GOT3 (cell line): Measurements from ENCODE around the gene ZNF566.

Experiments used
- DNase-seq: peaks from one replicate; lab custom pipeline; 2025; ENCODE audit warnings: mixed read lengths; lab: John Stamatoyannopoulos, UW

Gene ZNF566

DNA sequence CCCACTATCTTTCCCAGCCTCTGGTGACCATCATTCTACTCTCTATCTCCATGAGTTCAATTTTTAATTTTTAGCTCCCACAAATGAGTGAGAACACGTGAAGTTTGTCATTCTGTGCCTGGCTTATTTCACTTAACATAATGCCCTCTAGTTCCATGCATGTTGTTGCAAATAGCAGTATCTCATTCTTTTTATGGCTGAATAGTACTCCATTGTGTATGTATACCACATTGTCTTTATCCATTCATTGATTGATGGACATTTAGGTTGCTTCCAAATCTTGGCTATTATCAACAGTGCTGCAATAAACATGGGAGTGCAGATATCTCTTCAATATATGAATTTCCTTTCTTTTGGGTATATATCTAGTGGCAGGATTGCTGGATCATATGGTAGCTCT, 48.0 kb downstream of the ZNF566 start:
- DNase-seq: no peak

DNA sequence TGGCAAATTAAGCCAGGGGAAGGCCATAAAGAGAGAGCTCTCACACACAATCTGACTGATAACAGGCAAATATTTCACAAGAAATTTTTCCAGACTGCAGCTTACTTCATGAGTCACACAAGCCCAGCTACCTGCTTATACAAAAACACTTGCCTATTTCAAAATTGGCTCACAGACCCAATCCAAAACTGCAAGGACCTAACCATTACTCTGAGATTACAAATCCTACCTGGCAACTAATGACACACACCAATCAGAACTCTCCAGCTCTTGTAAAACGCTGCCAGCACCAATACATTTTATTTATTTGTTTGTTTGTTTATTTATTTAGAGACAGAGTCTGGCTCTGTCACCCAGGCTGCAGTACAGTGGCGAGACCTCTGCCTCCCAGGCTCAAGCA, 52.8 kb downstream of the ZNF566 start:
- no peak for DNase-seq

DNA sequence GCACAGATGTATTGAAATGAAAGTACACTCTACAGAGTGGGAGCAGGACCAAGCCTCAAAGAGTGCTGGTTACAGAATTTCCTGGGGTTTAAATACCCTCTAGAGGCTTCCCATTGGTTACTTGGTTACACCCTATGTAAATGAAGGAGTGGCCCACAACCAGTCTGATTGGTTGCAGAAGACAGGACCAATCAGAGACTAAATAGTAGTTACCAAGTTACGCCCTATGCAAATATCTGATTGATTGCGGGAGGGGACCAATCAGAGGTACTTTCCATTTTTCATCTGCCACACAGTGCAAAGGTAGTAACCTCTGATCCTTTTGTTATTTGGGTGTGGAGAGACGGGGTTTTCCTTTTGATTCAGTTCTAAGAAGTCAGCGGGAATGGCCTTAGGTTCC, 65.4 kb downstream of the ZNF566 start:
- DNase-seq: no peak

DNA sequence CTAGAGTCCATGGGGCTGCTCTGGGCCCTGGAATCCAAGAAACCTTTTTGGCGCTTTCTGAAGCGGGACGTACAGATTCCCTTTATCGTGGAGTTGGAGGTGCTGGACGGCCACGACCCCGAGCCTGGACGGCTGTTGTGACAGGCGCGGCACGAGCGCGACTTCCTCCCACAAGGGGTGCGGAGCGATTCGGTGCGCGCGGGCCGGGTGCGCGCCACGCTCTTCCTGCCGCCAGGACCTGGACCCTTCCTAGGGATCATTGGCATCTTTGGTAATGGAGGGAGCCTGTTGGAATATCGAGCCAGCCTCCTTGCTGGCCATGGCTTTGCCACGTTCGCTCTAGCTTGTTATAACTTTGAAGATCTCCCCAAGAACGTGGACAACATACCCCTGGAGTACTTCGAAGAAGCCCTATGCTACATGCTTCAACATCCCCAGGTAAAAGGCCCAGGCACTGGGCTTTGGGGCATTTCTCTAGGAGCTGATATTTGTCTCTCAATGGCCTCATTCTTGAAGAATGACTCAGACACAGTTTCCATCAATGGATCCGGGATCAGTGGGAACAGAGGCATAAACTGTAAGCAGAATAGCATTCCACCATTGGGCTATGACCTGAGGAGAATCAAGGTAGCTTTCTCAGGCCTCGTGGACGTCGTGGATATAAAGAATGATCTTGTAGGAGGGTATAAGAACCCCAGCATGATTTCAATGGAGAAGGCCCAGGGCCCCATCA, 67.4 kb downstream of the ZNF566 start:
- DNase-seq: no peak

DNA sequence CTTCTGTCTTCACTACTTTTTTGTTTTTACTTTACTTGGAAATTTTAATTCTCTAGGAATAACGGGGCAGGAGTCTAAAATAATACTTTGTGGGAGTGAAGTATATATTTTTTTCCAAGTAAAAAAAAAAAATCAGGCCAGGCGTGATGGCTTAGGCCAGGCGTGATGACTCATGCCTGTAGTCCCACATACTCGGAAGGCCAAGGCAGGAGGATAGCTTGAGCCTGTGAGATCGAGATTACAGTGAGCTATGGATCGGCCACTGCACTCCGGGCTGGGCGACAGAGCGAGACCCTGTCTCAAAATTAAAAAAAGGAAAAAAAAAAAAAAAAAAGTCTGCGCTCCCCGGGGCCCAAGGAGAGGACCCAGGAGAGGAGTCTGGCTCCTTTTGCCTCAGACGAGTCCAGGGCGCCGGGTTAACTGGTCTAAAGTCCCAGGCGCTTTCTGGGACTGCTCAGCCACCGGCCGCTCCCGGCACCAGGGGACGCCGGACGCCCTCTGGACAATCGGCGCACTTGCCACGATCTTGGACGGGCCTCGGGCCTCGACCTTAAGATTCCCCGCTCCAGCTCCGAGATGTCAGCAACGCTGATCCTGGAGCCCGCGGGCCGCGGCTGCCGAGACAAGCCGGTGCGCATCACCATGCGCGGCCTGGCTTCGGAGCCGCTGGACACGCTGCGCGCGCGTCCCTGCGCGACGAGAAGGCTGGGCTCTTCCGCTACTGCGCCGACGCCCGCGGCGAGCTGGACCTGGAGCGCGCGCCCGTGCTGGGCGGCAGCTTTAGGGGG, 68.2 kb downstream of the ZNF566 start:
- DNase-seq: no peak

GRCh38 chr19:36418287-36419001, 70.9 kb downstream of the ZNF566 start, which contains the start of gene ZFP82:
Gene ZFP82 (minus strand): TSS chr19:36418644. CDS start chr19:36409789, 8,855 bp downstream.
- peak; percentile 22 for DNase-seq

- DNase-seq: no peak
These were observed 71.5 kb downstream of the ZNF566 start for GRCh38 chr19:36417752-36418286.

DNA sequence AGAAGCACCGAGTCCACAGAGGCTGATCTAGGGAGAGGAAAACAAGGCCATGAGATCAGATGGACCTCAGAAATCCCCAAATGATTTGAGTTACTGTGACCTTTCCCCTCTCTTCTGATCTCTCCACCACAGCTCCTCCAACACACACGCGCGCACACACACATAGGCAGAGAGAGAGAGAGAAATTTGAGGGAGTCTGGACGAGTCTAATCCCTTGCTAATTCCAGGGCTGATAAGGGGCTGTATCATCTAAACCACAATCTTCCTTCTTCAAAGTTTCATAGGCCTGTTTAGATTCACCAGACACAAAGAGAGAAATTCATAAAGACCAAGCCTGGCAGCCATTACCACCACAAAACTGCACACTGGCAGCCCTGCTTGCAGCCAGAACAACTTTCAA, 79.5 kb downstream of the ZNF566 start:
- DNase-seq: no peak

- DNase-seq: no peak
These were observed 81.3 kb downstream of the ZNF566 start for GRCh38 chr19:36408101-36408500.

DNA sequence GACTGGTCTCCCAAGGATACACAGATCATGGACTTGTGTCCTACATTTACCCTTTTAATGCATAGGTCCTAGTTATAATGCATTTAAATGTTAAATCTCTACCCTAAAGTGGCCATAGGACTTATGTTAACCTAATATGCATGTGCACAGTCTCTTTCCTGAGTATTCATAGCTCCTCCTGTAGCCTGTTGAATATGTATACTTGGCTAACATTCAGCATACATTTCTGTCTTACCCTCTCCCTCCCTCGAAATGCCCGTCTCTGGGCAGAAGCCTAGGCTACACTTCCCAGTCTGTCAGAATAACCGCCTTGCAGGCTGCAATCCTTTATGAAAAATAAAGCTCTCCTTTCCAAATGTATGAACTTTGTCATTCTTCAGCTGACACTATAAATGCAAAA, 84.9 kb downstream of the ZNF566 start:
- no peak for DNase-seq

DNA sequence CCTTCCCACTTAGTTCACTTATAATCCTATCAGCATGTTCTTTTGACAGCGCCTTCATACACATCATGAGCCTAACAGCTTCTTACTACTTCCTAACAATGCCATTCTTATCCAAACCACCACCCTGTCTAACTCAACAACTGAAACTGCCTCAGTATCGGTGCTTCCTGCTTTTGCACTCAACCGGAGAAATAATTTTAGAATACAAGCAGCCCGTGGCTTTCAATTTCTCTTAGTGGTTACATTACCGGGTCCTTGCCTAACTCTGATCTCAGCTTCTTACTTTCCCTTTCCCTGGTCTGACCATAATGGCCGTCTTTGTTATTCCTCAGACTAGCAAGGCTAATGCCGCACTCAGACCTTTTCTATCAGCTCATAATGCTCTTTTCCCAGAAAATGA, 87.9 kb downstream of the ZNF566 start:
- DNase-seq: no peak

DNA sequence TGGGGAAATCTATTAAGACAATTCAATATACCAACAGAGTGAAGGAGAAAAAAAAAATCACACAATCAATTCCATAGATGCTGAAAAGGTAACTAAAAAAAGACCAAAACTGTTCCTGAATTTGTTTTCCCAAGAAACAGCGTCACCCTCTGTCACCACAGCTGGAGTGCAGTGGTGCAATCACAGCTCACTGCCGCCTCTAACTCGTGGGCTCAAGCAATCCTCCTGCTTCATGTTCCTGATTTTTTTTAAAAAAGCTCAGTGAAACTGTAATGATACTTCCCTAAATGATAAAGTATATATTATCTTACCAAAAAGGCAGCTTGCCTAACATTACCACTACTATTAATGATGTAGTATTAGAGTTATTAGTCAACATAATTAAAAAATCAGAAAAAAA, 90.8 kb downstream of the ZNF566 start:
- DNase-seq: no peak
